ENCODE measurements around the gene PRKG1. TPM values are rescaled to one million over a fixed set of nuclear protein-coding genes. Genes with fewer than 3 reads are reported as not detected.

PRKG1 gene
- total and polyA plus RNA-seq, 2 of the 8 experiments (the other 6 are each of a cell fraction or from before 2014, with no cell fraction given): 4.2 to 15.2 TPM

- H3K23ac ChIP-seq (ENCODE audit: insufficient read length): no peak overlapping the region
- H3K56ac ChIP-seq (replicated peaks; ENCODE audit: insufficient read length, low read depth, low read length): no peak overlapping the region
- WGBS, 2 experiments (ENCODE audit: extremely low coverage in 1 of 2, insufficient coverage in 1 of 2, insufficient read length in 1 of 2, insufficient replicate concordance in 2 of 2, low coverage in 1 of 2, low lambda C conversion rate in 2 of 2, missing lambda C conversion rate in 1 of 2): 92% methylated on average over 3 of the region's 3 CpGs; no CpG with 5 or more reads in 1 of the 2 experiments
- H3K4me3 ChIP-seq (ENCODE audit: extremely low read depth in 1 of 4, insufficient read depth in 2 of 4, low read depth in 3 of 4, low read length in 4 of 4): no peak overlapping the region
- H4K91ac ChIP-seq (replicated peaks; ENCODE audit: insufficient read length, low read length): no peak overlapping the region
- CTCF ChIA-PET (ENCODE audit: partially characterized antibody): interaction anchor here (0.7 to 1.0 kb wide), 3 partner anchors 14 to 25 kb away, joined by 3 read pairs; no protein-coding TSS in a partner anchor
- H2AK5ac ChIP-seq (ENCODE audit: low read depth, low read length): no peak overlapping the region
- no peak overlapping the region for H2AFZ ChIP-seq (ENCODE audit: low read length)
- no peaks in the 10 kb centered on the region for H3K4me1 ChIP-seq (replicated peaks in 1 of 4; ENCODE audit: control insufficient read depth in 3 of 4, insufficient read depth in 4 of 4, low read length in 3 of 4)
- H3K36me3 ChIP-seq (ENCODE audit: control insufficient read depth in 2 of 4, insufficient read depth in 4 of 4, low read length in 3 of 4): no peaks in the 10 kb centered on the region
- FAIRE-seq: no peak
- no peak overlapping the region for H2BK12ac ChIP-seq (ENCODE audit: low read depth, low read length)
- POLR2A ChIA-PET (ENCODE audit: partially characterized antibody): interaction anchor here (1.1 kb wide), 1 partner anchor 158 kb away, joined by 3 read pairs; no protein-coding TSS in a partner anchor
- H3K79me2 ChIP-seq (ENCODE audit: control insufficient read depth in 1 of 2, insufficient read depth in 2 of 2, low read length in 2 of 2): no peaks in the 10 kb centered on the region
- H4K20me1 ChIP-seq (replicated peaks in 1 of 2; ENCODE audit: control insufficient read depth in 1 of 2, insufficient read depth in 2 of 2, low read length in 2 of 2): no peaks in the 10 kb centered on the region
- no peak overlapping the region for H4K5ac ChIP-seq (ENCODE audit: insufficient read length, low read depth, low read length)
- no peak overlapping the region for H3K27ac ChIP-seq (ENCODE audit: low read depth, low read length)
- peaks cover 0 to 2% of the 10 kb centered on the region in 2 experiments; a peak in 1 of 4 replicates for H3K9me3 ChIP-seq (ENCODE audit: insufficient read depth in 2 of 2, low read depth in 1 of 2, low read length in 1 of 2)
- DNase-seq (ENCODE audit: low read depth in 1 of 2, low spot score in 2 of 2): no peak
- no peaks in the 10 kb centered on the region for H3K79me1 ChIP-seq (ENCODE audit: low read depth, low read length)
- H3K4ac ChIP-seq (replicated peaks; ENCODE audit: insufficient read length, low read depth, low read length): no peak overlapping the region
- no peak overlapping the region for H2BK20ac ChIP-seq (ENCODE audit: low read length)
- H3K18ac ChIP-seq (ENCODE audit: extremely low read depth, low read length): no peak overlapping the region
- H3K4me2 ChIP-seq (ENCODE audit: insufficient read depth in 1 of 2, low read depth in 2 of 2, low read length in 2 of 2): no peak overlapping the region
- H2BK5ac ChIP-seq (ENCODE audit: low read depth, low read length): no peak overlapping the region
- H3K9ac ChIP-seq (replicated peaks in 1 of 4; ENCODE audit: extremely low read depth in 1 of 4, low read depth in 3 of 4, low read length in 3 of 4): no peak overlapping the region
- no peak overlapping the region for H3K14ac ChIP-seq (ENCODE audit: insufficient read length)
- H3K23me2 ChIP-seq (ENCODE audit: low read depth, low read length): no peaks in the 10 kb centered on the region
- no peak overlapping the region for H2BK15ac ChIP-seq (ENCODE audit: low read length)
- no peak overlapping the region for H4K8ac ChIP-seq (ENCODE audit: extremely low read depth, insufficient read depth, low read length)
- no peak overlapping the region for H2BK120ac ChIP-seq (replicated peaks; ENCODE audit: low read depth, low read length)
- H3K27me3 ChIP-seq (replicated peaks in 1 of 4; ENCODE audit: control insufficient read depth in 3 of 4, extremely low read depth in 1 of 4, insufficient read depth in 3 of 4, low read length in 3 of 4): no peaks in the 10 kb centered on the region
- TF ChIP-seq RFX5 (IDR thresholded peaks at IDR 0.05; ENCODE audit: borderline replicate concordance, low read depth, low read length) (no peak), MAFK (IDR thresholded peaks at IDR 0.05; ENCODE audit: low read depth, low read length) (no peak), TBP (IDR thresholded peaks at IDR 0.05; ENCODE audit: low read depth, low read length) (no peak), JUND (IDR thresholded peaks at IDR 0.05; ENCODE audit: low read length) (no peak), GABPA (IDR thresholded peaks at IDR 0.05; ENCODE audit: borderline replicate concordance, insufficient read depth, low read length) (no peak), BACH1 (IDR thresholded peaks at IDR 0.05; ENCODE audit: low read length) (no peak), SIX5 (IDR thresholded peaks at IDR 0.05; ENCODE audit: low read depth, low read length) (no peak), FOSL1 (IDR thresholded peaks at IDR 0.05; ENCODE audit: insufficient read depth, low read depth, low read length) (no peak), ZNF274 (IDR thresholded peaks at IDR 0.05; ENCODE audit: borderline replicate concordance, extremely low read depth, low read length) (no peak), ASH2L (IDR thresholded peaks at IDR 0.05; ENCODE audit: low read length) (no peak), BCL11A (IDR thresholded peaks at IDR 0.05; ENCODE audit: low read depth in 2 of 2, low read length in 2 of 2) (no peak), TAF1 (IDR thresholded peaks at IDR 0.05; ENCODE audit: low read depth, low read length) (no peak), KDM4A (IDR thresholded peaks at IDR 0.05; ENCODE audit: low read depth, low read length, severe bottlenecking) (no peak), RNF2 (IDR thresholded peaks at IDR 0.05; ENCODE audit: borderline replicate concordance, low read depth, low read length, missing control alignments, poor library complexity, severe bottlenecking) (no peak)
These were observed 1122.8 kb downstream of the PRKG1 start for GRCh38 chr10:52197098-52197497.

Measured in H1 (cell line).